HG03159 (cell line): ENCODE measurements around the gene PPM1H.
"Not testable (repeated sequence)": the region's sequence is repeated elsewhere in the genome, so short reads cannot be mapped to it uniquely, and the experiment has no call there.

Experiments
- ATAC-seq: cut with Tn5 transposase; IDR thresholded peaks from one replicate; pipeline ENCODE4 v1.9.1; 2021; ENCODE audit warnings: mild to moderate bottlenecking, moderate library complexity; ENCODE audit not compliant: unreplicated experiment

PPM1H gene

DNA sequence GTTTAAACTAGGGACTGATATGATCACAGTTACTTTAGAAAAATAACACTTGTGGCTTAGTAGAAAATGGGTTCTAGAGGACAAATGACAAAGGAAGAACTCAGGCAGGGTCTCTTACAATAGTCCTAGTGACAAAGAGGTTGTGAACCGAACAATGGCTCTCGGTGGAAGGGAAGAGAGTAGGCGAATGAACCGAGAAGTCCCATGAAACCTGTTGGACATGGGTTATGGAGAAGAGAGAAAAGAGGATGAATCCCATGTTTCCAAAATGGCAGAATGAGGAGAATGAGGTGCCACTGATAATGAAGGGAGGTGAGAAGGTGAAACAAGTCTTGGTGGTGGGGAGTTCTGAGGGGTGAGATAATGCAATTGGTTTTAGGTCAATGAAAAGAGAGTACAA is 94.1 kb downstream of the PPM1H start:
- no peak for ATAC-seq

- ATAC-seq, result no peak
Observed at GRCh38 chr12:62839869-62840660, 94.9 kb downstream of the PPM1H start.

GRCh38 chr12:62834971-62835547 is 99.9 kb downstream of the PPM1H start:
- ATAC-seq, result peak; percentile 50

DNA sequence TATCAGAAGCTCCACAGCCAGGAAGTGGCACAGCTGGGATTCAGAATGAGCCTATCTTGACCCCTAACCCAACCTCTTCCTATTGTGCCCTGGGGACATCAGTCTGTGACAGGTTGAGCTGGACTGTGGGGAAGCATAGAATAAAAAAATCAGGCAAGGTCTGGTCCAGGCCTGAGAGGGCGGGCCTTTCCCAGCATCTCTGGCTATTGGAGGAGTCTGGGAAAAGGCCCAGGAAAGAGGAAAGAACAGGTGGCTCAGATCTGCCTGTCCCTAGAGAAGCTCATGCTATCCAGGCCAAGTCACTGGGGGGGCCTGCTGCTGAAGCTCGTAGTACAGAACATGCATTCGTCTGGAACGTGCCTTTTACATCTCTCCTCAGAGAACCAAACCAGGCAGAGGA is 100.5 kb downstream of the PPM1H start:
- ATAC-seq, result no peak

GRCh38 chr12:62833634-62834033 is 101.3 kb downstream of the PPM1H start:
- ATAC-seq, result no peak

DNA sequence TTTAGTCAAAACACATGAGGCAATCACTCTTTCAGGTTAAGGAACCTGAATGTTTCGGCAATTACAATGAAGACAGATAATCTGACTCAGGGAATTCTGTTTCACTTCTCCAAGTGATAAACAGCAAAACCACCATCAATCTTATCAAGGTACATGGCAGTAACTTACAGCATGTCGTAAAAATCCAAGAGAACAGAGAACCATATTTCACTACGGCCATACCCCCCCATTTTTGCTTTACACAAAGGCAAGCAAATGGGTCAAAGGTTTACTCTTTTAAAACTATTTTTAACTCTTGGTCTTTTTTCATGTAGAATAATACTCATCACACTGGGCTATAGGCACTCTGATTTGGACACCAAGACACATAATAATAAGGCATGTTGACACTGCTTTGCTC is 102.4 kb downstream of the PPM1H start:
- no peak for ATAC-seq

GRCh38 chr12:62832027-62832426 is 102.9 kb downstream of the PPM1H start:
- ATAC-seq, result no peak

DNA sequence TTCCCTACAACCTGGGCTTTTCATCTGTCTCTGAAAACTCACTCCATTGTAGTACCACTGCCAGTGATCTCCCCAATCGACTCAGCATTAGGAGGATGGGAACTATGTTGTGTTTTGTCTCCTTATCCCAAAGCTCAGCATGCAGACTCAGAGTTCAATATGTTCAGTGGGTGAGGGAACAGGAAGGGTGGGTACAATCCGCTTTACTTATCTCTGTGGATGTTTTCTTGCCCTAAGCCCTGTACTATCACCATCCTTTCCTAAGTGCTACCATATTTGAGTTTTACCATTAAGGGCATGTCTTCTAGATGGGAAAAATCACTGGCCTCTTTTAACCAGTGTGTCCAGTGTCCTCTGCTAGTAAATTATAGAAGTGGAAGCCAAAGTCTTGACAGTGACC is 107.1 kb downstream of the PPM1H start:
- ATAC-seq, result no peak

DNA sequence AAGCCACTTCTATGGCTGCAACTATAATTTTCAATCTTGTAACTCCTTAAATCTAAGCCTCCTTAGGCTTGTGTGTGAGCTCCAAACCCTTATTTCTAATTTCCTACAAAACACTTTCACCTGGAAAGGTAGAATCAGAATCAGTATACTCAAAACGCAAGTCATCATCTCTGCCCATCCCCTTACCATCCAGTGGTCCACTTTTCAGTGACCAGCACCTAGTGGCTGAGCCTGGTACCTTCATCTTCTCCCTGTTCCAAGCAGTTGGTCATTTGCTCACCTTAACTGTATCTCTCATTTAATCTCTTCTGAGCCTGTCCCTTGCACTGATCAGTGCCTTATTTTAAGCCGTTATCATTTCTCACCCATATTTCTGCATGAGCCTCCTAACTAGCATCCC is 107.9 kb downstream of the PPM1H start:
- no peak for ATAC-seq

GRCh38 chr12:62817556-62818271 is 117.2 kb downstream of the PPM1H start:
- no peak for ATAC-seq

- no peak for ATAC-seq
Observed at GRCh38 chr12:62814243-62814642, 120.7 kb downstream of the PPM1H start.

DNA sequence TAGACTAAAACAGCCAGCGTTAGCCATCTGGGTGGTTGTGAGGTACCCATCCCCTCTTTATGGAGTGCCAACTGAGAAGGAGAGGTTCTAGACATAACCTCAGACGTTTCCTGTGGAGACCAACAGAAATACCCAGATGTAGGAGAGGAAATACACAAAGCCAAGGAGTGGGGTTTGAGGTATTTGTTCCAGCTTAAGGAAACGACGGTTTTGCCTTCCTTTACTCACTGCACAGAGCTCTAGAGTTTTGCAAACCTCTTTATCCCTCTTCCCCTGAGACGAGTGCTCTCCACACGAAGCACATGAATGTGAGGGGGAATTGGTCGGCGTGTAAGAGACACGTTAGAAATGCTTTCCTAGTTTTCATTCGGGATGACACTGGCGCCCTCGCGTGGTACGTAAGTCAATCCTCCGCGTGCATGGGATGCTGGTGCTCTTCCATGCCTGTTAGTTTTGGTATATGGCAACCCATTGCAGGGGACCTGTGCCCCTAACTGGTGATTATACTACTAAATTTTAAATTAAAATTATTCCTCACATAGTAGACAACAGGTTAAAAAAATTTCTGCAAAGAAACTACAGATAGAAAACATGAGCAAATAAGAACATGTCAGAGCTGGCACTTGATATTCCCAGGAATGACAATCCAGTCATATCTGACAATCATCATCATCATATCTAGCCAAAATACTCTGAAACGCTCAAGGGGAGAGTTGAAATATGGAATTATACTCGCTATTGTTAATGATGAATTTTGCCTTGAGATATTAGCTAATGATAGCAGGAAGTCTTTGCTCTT is 121.7 kb downstream of the PPM1H start:
- no peak for ATAC-seq

DNA sequence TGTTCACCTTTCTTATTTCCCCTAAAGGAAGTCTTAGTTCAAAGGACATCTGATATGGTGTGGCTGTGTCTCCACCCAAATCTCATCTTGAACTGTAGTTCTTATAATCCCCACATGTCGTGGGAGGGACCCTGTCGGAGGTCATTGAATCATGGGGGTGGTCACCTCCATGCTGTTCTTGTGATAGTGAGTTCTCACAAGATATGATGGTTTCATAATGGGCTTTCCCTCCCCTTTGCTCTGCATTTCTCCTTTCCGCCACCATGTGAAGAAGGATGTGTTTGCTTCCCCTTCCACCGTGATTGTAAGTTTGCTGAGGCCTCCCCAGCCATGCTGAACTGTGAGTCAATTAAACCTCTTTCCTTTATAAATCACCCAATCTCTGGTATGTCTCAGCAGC is 123.5 kb downstream of the PPM1H start:
- not testable (repeated sequence) for ATAC-seq

DNA sequence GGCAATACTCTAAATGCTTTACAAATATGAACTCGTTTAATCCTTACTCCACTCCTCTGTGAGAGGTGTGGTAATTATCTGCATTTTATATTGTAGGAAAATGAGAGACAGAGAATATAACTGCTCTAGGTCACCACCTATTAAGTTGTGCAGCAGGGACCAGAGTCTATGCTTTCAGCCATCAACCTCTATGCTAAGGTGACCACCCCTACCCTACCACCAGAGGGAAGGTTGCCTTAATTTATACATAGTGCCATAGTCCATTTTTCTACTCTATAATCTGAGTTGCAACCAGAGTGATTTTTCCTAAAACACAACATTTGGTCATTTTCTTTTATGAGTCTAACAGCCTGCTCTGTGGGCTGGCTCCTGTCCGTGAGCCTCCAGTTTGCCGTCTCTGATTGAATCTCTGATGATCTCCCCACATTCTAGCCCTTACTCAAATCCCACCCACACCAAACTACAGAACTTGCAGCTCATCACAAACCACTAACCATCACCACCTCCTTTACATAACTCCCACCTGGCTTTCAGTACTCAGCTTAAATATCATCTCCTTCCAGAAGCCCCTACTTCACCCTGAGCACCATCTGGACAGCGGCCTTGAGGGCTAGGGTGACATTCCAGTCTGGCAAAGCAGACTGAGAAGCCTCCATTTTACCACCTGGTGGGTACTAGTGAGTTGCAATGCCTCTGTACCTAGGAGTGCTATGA is 126.6 kb downstream of the PPM1H start:
- peak; percentile 70 for ATAC-seq

GRCh38 chr12:62806893-62807292 is 128.1 kb downstream of the PPM1H start:
- ATAC-seq, result no peak

GRCh38 chr12:62806244-62806836 is 128.6 kb downstream of the PPM1H start:
- no peak for ATAC-seq

DNA sequence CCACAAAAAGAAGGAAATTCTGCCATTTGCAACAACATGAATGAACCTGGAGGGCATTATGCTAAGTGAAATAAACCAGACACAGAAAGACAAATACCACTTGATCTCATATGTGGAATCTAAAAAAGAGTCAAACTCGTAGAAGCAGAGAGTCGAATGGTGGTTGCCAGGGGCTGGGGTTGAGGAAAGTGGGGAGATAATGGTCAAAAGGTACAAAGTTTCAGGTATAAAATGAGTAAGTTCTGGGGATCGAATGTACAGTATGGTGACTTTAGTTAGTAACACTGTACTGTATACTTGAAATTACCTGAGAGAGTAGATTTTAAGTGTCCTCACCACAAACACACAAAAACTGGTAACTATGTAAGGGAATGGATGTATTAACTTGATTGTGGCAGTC is 129.4 kb downstream of the PPM1H start:
- no peak for ATAC-seq

DNA sequence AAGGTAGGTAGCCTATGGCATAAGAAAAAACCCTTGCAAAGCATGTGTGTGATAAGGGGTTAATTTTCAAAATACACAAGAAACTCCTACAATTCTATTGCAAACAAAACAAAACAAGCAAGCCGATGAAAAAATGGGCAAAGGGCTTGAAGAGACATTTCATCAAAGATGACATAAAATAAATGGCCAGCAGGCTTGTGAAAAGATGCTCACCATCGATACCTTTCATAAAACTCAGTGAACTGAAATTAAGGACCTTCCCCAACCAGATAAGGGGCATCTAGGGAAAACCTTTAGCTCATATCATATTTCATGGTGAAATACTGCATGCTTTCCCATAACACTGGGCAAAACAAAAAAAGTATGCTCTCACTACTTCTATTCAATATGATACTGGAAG is 131.2 kb downstream of the PPM1H start:
- ATAC-seq, result no peak

GRCh38 chr12:62802984-62803383 is 132.0 kb downstream of the PPM1H start:
- no peak for ATAC-seq

DNA sequence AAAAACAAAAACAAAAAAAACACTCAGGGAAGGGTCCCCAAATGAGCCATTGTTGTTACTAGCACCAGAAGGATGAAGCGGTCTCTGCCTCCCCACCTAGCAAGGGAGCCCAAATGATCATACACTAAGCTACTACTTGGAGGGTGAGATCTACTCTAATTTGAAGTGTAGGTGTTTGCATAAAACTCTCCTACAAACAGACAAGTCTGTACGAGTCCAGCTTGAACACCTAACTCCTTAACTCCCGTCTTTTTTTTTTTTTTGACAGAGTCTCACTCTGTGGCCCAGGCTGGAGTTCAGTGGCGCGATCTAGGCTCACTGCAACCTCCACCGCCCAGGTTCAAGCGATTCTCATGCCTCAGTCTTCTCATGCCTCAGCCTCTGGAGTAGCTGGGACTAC is 132.6 kb downstream of the PPM1H start:
- no peak for ATAC-seq
